ENCODE measurements around the gene ERMN.
"Not testable (repeated sequence)": the region's sequence is repeated elsewhere in the genome, so short reads cannot be mapped to it uniquely, and the experiment has no call there.

The ERMN gene

GRCh38 chr2:157302492-157303099 is 23.0 kb downstream of the ERMN start:
- DNase-seq (ENCODE audit: low spot score in 2 of 2) = peak; percentile 47 to 67
- H3K36me3 ChIP-seq (replicated peaks) = no peaks in the 10 kb centered on the region
- in situ Hi-C loops (cut with MboI; ENCODE audit: low sequenced_read_pairs) = loop anchor here (25.0 kb wide), 1 partner anchor 710 kb away; no protein-coding TSS in a partner anchor

GRCh38 chr2:157301307-157301706 is 24.3 kb downstream of the ERMN start:
- in situ Hi-C loops (cut with MboI; ENCODE audit: low sequenced_read_pairs) = loop anchor here (25.0 kb wide), 1 partner anchor 711 kb away; no protein-coding TSS in a partner anchor
- Histone ChIP-seq H3K9me3 (no peaks in the 10 kb centered on the region), H3K4me3 (no peak overlapping the region)

More at GRCh38 chr2:157302492-157303099, 23.0 kb downstream of the ERMN start:
- H3K4me3 ChIP-seq = no peak overlapping the region
- H3K9me3 ChIP-seq = no peaks in the 10 kb centered on the region
- no peaks in the 10 kb centered on the region for H3K4me1 ChIP-seq
- no peaks in the 10 kb centered on the region for H3K27me3 ChIP-seq (ENCODE audit: low read depth)

GRCh38 chr2:157296958-157297357 is 28.7 kb downstream of the ERMN start:
- in situ Hi-C loops (cut with MboI; ENCODE audit: low sequenced_read_pairs) = no loop called here
- no peaks in the 10 kb centered on the region for H3K4me1 ChIP-seq
- peaks cover 3% of the 10 kb centered on the region; the same call in 1 of the 2 replicates for H3K9me3 ChIP-seq
- no peak for DNase-seq (ENCODE audit: low spot score in 2 of 2)
- no peaks in the 10 kb centered on the region for H3K27me3 ChIP-seq (ENCODE audit: low read depth)
- no peaks in the 10 kb centered on the region for H3K36me3 ChIP-seq (replicated peaks)
- H3K4me3 ChIP-seq = no peak overlapping the region

More at GRCh38 chr2:157301307-157301706, 24.3 kb downstream of the ERMN start:
- Histone ChIP-seq H3K27me3 (ENCODE audit: low read depth) (no peaks in the 10 kb centered on the region), H3K4me1 (no peaks in the 10 kb centered on the region), H3K36me3 (replicated peaks) (no peaks in the 10 kb centered on the region)
- no peak for DNase-seq (ENCODE audit: low spot score in 2 of 2)

- no peaks in the 10 kb centered on the region for H3K27me3 ChIP-seq (ENCODE audit: low read depth)
- H3K4me3 ChIP-seq = no peak overlapping the region
- no peak for DNase-seq (ENCODE audit: low spot score in 2 of 2)
- peaks cover 3% of the 10 kb centered on the region; the same call in 1 of the 2 replicates for H3K9me3 ChIP-seq
- H3K4me1 ChIP-seq = no peaks in the 10 kb centered on the region
- H3K36me3 ChIP-seq (replicated peaks) = no peaks in the 10 kb centered on the region
- in situ Hi-C loops (cut with MboI; ENCODE audit: low sequenced_read_pairs) = no loop called here
These were observed 29.1 kb downstream of the ERMN start for GRCh38 chr2:157296490-157296889.

- no peaks in the 10 kb centered on the region for H3K4me1 ChIP-seq
- no peaks in the 10 kb centered on the region for H3K36me3 ChIP-seq (replicated peaks)
- in situ Hi-C loops (cut with MboI; ENCODE audit: low sequenced_read_pairs) = no loop called here
- H3K9me3 ChIP-seq = peaks cover 3% of the 10 kb centered on the region; the same call in 1 of the 2 replicates
- H3K4me3 ChIP-seq = no peak overlapping the region
- DNase-seq (ENCODE audit: low spot score in 2 of 2) = no peak
- H3K27me3 ChIP-seq (ENCODE audit: low read depth) = no peaks in the 10 kb centered on the region
These were observed 32.8 kb downstream of the ERMN start for GRCh38 chr2:157292853-157293252.

- Histone ChIP-seq H3K4me3 (no peak overlapping the region), H3K36me3 (replicated peaks) (no peaks in the 10 kb centered on the region), H3K27me3 (ENCODE audit: low read depth) (no peaks in the 10 kb centered on the region), H3K4me1 (no peaks in the 10 kb centered on the region), H3K9me3 (peaks cover 3% of the 10 kb centered on the region; the same call in 1 of the 2 replicates)
- in situ Hi-C loops (cut with MboI; ENCODE audit: low sequenced_read_pairs) = no loop called here
- DNase-seq (ENCODE audit: low spot score in 2 of 2) = no peak
These were observed 34.6 kb downstream of the ERMN start for GRCh38 chr2:157291018-157291417.

GRCh38 chr2:157290525-157290924 is 35.1 kb downstream of the ERMN start:
- DNase-seq (ENCODE audit: low spot score in 2 of 2) = no peak
- Histone ChIP-seq H3K36me3 (replicated peaks) (no peaks in the 10 kb centered on the region), H3K4me1 (no peaks in the 10 kb centered on the region), H3K27me3 (ENCODE audit: low read depth) (no peaks in the 10 kb centered on the region), H3K9me3 (peaks cover 3% of the 10 kb centered on the region; the same call in 1 of the 2 replicates), H3K4me3 (no peak overlapping the region)
- in situ Hi-C loops (cut with MboI; ENCODE audit: low sequenced_read_pairs) = no loop called here

- Histone ChIP-seq H3K27me3 (ENCODE audit: low read depth) (no peaks in the 10 kb centered on the region), H3K9me3 (no peaks in the 10 kb centered on the region), H3K36me3 (replicated peaks) (no peaks in the 10 kb centered on the region), H3K4me1 (no peaks in the 10 kb centered on the region), H3K4me3 (no peak overlapping the region)
- in situ Hi-C loops (cut with MboI; ENCODE audit: low sequenced_read_pairs) = no loop called here
- DNase-seq (ENCODE audit: low spot score in 2 of 2) = no peak
These were observed 38.5 kb downstream of the ERMN start for GRCh38 chr2:157287160-157287559.

- no peaks in the 10 kb centered on the region for H3K27me3 ChIP-seq (ENCODE audit: low read depth)
- in situ Hi-C loops (cut with MboI; ENCODE audit: low sequenced_read_pairs) = no loop called here
- no peak overlapping the region for H3K4me3 ChIP-seq
- DNase-seq (ENCODE audit: low spot score in 2 of 2) = no peak
- peaks cover 3% of the 10 kb centered on the region for H3K9me3 ChIP-seq
- no peaks in the 10 kb centered on the region for H3K36me3 ChIP-seq (replicated peaks)
- no peaks in the 10 kb centered on the region for H3K4me1 ChIP-seq
These were observed 42.2 kb downstream of the ERMN start for GRCh38 chr2:157283468-157283867.

- Histone ChIP-seq H3K36me3 (replicated peaks) (no peaks in the 10 kb centered on the region), H3K4me3 (no peak overlapping the region), H3K9me3 (peaks cover 3% of the 10 kb centered on the region), H3K27me3 (ENCODE audit: low read depth) (no peaks in the 10 kb centered on the region), H3K4me1 (no peaks in the 10 kb centered on the region)
- in situ Hi-C loops (cut with MboI; ENCODE audit: low sequenced_read_pairs) = no loop called here
- DNase-seq (ENCODE audit: low spot score in 2 of 2) = no peak
These were observed 44.3 kb downstream of the ERMN start for GRCh38 chr2:157281316-157281715.

- H3K36me3 ChIP-seq (replicated peaks); H3K27me3 ChIP-seq (ENCODE audit: low read depth); H3K4me3 ChIP-seq; H3K4me1 ChIP-seq; DNase-seq (ENCODE audit: low spot score in 2 of 2); H3K9me3 ChIP-seq; in situ Hi-C loops (cut with MboI; ENCODE audit: low sequenced_read_pairs): not testable (repeated sequence)
These were observed 46.3 kb downstream of the ERMN start for GRCh38 chr2:157279311-157279710.

- no peaks in the 10 kb centered on the region for H3K9me3 ChIP-seq
- H3K27me3 ChIP-seq (ENCODE audit: low read depth) = no peaks in the 10 kb centered on the region
- H3K4me3 ChIP-seq = no peak overlapping the region
- no peaks in the 10 kb centered on the region for H3K4me1 ChIP-seq
- H3K36me3 ChIP-seq (replicated peaks) = no peaks in the 10 kb centered on the region
- in situ Hi-C loops (cut with MboI; ENCODE audit: low sequenced_read_pairs) = no loop called here
- DNase-seq (ENCODE audit: low spot score in 2 of 2) = no peak
These were observed 53.9 kb downstream of the ERMN start for GRCh38 chr2:157271590-157272203.

GRCh38 chr2:157269922-157270321 is 55.7 kb downstream of the ERMN start:
- in situ Hi-C loops (cut with MboI; ENCODE audit: low sequenced_read_pairs) = no loop called here
- no peak for DNase-seq (ENCODE audit: low spot score in 2 of 2)

GRCh38 chr2:157269060-157269459 is 56.6 kb downstream of the ERMN start:
- peaks cover 17% of the 10 kb centered on the region for H3K4me1 ChIP-seq
- no peak for DNase-seq (ENCODE audit: low spot score in 2 of 2)
- no peaks in the 10 kb centered on the region for H3K36me3 ChIP-seq (replicated peaks)
- no peaks in the 10 kb centered on the region for H3K9me3 ChIP-seq
- H3K4me3 ChIP-seq = no peak overlapping the region
- no peaks in the 10 kb centered on the region for H3K27me3 ChIP-seq (ENCODE audit: low read depth)
- in situ Hi-C loops (cut with MboI; ENCODE audit: low sequenced_read_pairs) = no loop called here

More at GRCh38 chr2:157269922-157270321, 55.7 kb downstream of the ERMN start:
- H3K4me1 ChIP-seq = peaks cover 8% of the 10 kb centered on the region
- H3K9me3 ChIP-seq = no peaks in the 10 kb centered on the region
- H3K4me3 ChIP-seq = no peak overlapping the region
- no peaks in the 10 kb centered on the region for H3K36me3 ChIP-seq (replicated peaks)
- H3K27me3 ChIP-seq (ENCODE audit: low read depth) = no peaks in the 10 kb centered on the region
